Endodermal cell (in vitro differentiated cells): ENCODE measurements around the gene PF4V1. TPM values are rescaled to one million over a fixed set of nuclear protein-coding genes. Genes with fewer than 3 reads are reported as not detected.

Experiments used
- DNase-seq: peaks from one replicate; pipeline ENCODE4 v3.0.0-alpha.2; 2017
- H3K27ac ChIP-seq: 2 replicates; pipeline ENCODE4 v1.5.1; 2013; ENCODE audit warnings: mild to moderate bottlenecking, low read depth, low read length, moderate library complexity
- H3K27me3 ChIP-seq: 2 replicates; pipeline ENCODE4 v1.6.1; 2013; ENCODE audit warnings: mild to moderate bottlenecking, low read length, moderate library complexity; ENCODE audit not compliant: insufficient read depth, control insufficient read depth, poor library complexity, severe bottlenecking
- H3K36me3 ChIP-seq: 2 replicates; pipeline ENCODE4 v1.7.0; 2013; ENCODE audit warnings: mild to moderate bottlenecking, low read length, moderate library complexity; ENCODE audit not compliant: control insufficient read depth, insufficient read depth
- H3K4me1 ChIP-seq: one replicate; pipeline ENCODE4 v1.7.0; 2013; ENCODE audit warnings: low read length; ENCODE audit not compliant: control insufficient read depth, insufficient read depth
- H3K4me3 ChIP-seq: 2 replicates; pipeline ENCODE4 v1.5.1; 2013; ENCODE audit warnings: mild to moderate bottlenecking, low read length, moderate library complexity
- H3K9ac ChIP-seq: 2 replicates; pipeline ENCODE4 v1.6.1; 2013; ENCODE audit warnings: mild to moderate bottlenecking, low read length, moderate library complexity; ENCODE audit not compliant: poor library complexity, severe bottlenecking; ENCODE audit errors: extremely low read depth
- H3K9me3 ChIP-seq: 2 replicates; pipeline ENCODE4 v1.6.1; 2013; ENCODE audit warnings: mild to moderate bottlenecking, low read length, moderate library complexity; ENCODE audit not compliant: control insufficient read depth
- H3K27ac Mint-ChIP-seq: 2 replicates; pipeline ENCODE4 v1.8.0; 2020; ENCODE audit warnings: mixed read lengths
- H3K27me3 Mint-ChIP-seq: 2 replicates; pipeline ENCODE4 v1.8.0; 2021; ENCODE audit warnings: mild to moderate bottlenecking, mixed read lengths; ENCODE audit not compliant: insufficient read depth
- H3K36me3 Mint-ChIP-seq: 2 replicates; pipeline ENCODE4 v1.8.0; 2020; ENCODE audit warnings: low read depth, mixed read lengths
- H3K4me1 Mint-ChIP-seq: 2 replicates; pipeline ENCODE4 v1.8.0; 2020; ENCODE audit warnings: mixed read lengths
- H3K4me3 Mint-ChIP-seq: 2 replicates; pipeline ENCODE4 v1.8.0; 2020; ENCODE audit warnings: mild to moderate bottlenecking, moderate library complexity, mixed read lengths
- H3K9me3 Mint-ChIP-seq: 2 replicates; pipeline ENCODE4 v1.8.0; 2020; ENCODE audit warnings: mild to moderate bottlenecking, mixed read lengths
- WGBS, 2 experiments: methylation state at CpG; one replicate each; pipeline versions ENCODE4 v1.1.5 to v1.1.7; 2013; ENCODE audit warnings: missing lambda C conversion rate in 2 of 2, mixed read lengths in 1 of 2; ENCODE audit not compliant: insufficient coverage in 1 of 2, insufficient read length in 1 of 2; 5-methylcytosine and 5-hydroxymethylcytosine counted together
- total RNA-seq, 2 donors: library from RNA; stranded (reverse); fragmentation: NEBNext Ultra II Directional in 1 of 2; extraction: Animal tissue kit (Norgen Biotek cat#: 25700) in 1 of 2; gene quantifications; 2 replicates in 1 of 2; 3 replicates in 1 of 2; pipeline ENCODE4 v1.2.1, GENCODE V29; 2021
- TF ChIP-seq, protein P1 (sequence below): fragments of 200-600 bp; sonication (generic); conservative IDR thresholded peaks from 2 replicates; pipeline ENCODE4 v1.5.0; 2021; ENCODE audit warnings: antibody characterized with exemption, mild to moderate bottlenecking

PF4V1 gene
- total RNA-seq, 2 donors from 2014 or later, result not detected

DNA sequence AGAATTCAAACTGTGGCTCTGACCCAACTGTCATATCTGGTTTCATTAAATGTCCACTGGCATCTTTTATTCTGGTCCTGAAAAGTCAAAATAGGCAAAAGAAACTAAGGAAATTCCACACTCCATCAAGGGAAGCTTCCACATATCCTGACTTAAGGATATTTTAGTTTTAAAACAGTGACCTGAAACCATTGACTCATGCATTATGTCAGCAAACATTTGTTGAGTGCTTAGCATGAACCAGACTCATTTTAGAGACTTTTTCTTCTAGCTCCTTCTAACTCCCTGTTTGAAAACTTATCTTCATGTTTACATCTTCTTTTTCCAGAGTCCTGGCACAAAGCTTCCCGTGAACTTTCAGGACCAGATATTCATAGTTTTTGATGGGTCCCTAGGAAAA, 9.2 kb downstream of the PF4V1 start:
- Histone ChIP-seq H3K9ac (no peak overlapping the region), H3K4me1 (no peaks in the 10 kb centered on the region), H3K4me3 (no peak overlapping the region), H3K27ac (no peak overlapping the region), H3K27me3 (no peaks in the 10 kb centered on the region), H3K36me3 (no peaks in the 10 kb centered on the region), H3K9me3 (no peaks in the 10 kb centered on the region)
- no peak for DNase-seq
- TF ChIP-seq, protein P1, sequence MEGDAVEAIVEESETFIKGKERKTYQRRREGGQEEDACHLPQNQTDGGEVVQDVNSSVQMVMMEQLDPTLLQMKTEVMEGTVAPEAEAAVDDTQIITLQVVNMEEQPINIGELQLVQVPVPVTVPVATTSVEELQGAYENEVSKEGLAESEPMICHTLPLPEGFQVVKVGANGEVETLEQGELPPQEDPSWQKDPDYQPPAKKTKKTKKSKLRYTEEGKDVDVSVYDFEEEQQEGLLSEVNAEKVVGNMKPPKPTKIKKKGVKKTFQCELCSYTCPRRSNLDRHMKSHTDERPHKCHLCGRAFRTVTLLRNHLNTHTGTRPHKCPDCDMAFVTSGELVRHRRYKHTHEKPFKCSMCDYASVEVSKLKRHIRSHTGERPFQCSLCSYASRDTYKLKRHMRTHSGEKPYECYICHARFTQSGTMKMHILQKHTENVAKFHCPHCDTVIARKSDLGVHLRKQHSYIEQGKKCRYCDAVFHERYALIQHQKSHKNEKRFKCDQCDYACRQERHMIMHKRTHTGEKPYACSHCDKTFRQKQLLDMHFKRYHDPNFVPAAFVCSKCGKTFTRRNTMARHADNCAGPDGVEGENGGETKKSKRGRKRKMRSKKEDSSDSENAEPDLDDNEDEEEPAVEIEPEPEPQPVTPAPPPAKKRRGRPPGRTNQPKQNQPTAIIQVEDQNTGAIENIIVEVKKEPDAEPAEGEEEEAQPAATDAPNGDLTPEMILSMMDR, result no peak
- H3K27me3 Mint-ChIP-seq, result peaks cover 7% of the 10 kb centered on the region
- no peaks in the 10 kb centered on the region for H3K36me3 Mint-ChIP-seq
- H3K27ac Mint-ChIP-seq, result no peak overlapping the region
- WGBS, 2 experiments, result 100% methylated on average over 1 of the region's 1 CpG; no CpG with 5 or more reads in 1 of the 2 experiments
- peaks cover 2% of the 10 kb centered on the region for H3K4me1 Mint-ChIP-seq
- no peak overlapping the region for H3K4me3 Mint-ChIP-seq
- H3K9me3 Mint-ChIP-seq, result no peaks in the 10 kb centered on the region

DNA sequence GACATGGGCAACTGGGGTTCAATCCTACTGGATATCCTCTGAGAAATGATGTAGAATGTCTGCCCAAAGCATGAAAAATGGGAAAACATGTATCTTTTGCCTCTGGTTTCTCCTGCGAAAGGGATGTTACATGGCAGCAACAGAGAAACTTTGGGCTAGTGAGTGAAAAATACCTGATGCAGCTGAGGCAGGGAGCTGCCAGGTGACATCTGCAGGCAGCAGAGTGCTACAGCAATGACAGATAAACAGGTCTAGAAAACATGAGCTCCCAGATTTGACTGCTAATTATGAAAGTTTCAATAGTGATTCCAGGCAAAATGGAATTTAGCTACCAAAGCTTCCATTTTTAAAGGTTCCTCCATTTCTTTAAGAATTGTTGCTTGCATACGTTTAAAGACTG, 11.3 kb downstream of the PF4V1 start:
- 72 to 100% methylated on average over 1 to 2 of the region's 2 CpGs for WGBS, 2 experiments
- Mint-ChIP-seq H3K36me3 (no peaks in the 10 kb centered on the region), H3K27me3 (peaks cover 23% of the 10 kb centered on the region), H3K27ac (no peak overlapping the region), H3K4me3 (no peak overlapping the region), H3K9me3 (no peaks in the 10 kb centered on the region), H3K4me1 (peaks cover 7% of the 10 kb centered on the region)
- Histone ChIP-seq H3K36me3 (no peaks in the 10 kb centered on the region), H3K27me3 (peaks cover 17% of the 10 kb centered on the region), H3K4me1 (no peaks in the 10 kb centered on the region), H3K9me3 (no peaks in the 10 kb centered on the region), H3K4me3 (no peak overlapping the region), H3K9ac (no peak overlapping the region), H3K27ac (no peak overlapping the region)
- TF ChIP-seq, protein P1, result peak; percentile 79
- DNase-seq, result peak; percentile 63

DNA sequence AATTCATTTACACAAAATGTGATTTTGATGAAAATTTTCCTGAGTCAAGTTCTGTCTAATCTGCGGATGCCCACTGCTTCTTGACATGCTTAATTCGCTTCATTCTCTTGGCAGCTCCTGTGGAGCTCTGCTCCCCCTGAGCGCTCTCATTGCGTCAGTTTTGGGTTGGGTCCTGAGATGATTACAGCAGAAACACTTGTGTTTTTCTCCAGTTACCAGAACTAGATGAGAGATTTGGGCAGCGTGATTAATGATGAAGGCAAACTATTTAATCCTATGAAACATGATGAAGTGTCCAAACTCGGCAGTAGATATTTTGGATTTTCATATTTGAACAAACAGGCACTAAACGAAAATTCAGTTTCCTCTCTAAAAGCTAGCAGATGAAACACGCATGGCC, 11.9 kb downstream of the PF4V1 start:
- no peak for DNase-seq
- H3K9ac ChIP-seq, result no peak overlapping the region
- Mint-ChIP-seq H3K4me1 (peaks cover 10% of the 10 kb centered on the region), H3K36me3 (no peaks in the 10 kb centered on the region), H3K27me3 (peaks cover 29% of the 10 kb centered on the region), H3K27ac (no peak overlapping the region), H3K4me3 (no peak overlapping the region), H3K9me3 (no peaks in the 10 kb centered on the region)
- H3K27me3 ChIP-seq, result peaks cover 22% of the 10 kb centered on the region
- TF ChIP-seq, protein P1, result no peak
- no peak overlapping the region for H3K27ac ChIP-seq
- H3K4me1 ChIP-seq, result no peaks in the 10 kb centered on the region
- H3K4me3 ChIP-seq, result no peak overlapping the region
- no peaks in the 10 kb centered on the region for H3K9me3 ChIP-seq
- H3K36me3 ChIP-seq, result no peaks in the 10 kb centered on the region
- WGBS, 2 experiments, result 90 to 92% methylated on average over 4 to 8 of the region's 8 CpGs
